IPS DF 6.9 (cell line): ENCODE results near the gene MAD1L1.
"Not testable (repeated sequence)": the region's sequence is repeated elsewhere in the genome, so short reads cannot be mapped to it uniquely, and the experiment has no call there.

Source experiments
- DNase-seq: peaks from one replicate; pipeline ENCODE4 v3.0.0-alpha.2; 2013; ENCODE audit warnings: low read depth, low spot score
- H3K27ac ChIP-seq: one replicate; pipeline ENCODE4 v1.5.1; 2013; ENCODE audit warnings: low read length, control low read depth
- H3K27me3 ChIP-seq: 2 replicates; pipeline ENCODE4 v1.6.1; 2013; ENCODE audit warnings: mild to moderate bottlenecking, low read length; ENCODE audit not compliant: control insufficient read depth, insufficient read depth
- H3K36me3 ChIP-seq: 2 replicates; pipeline ENCODE4 v1.6.1; 2013; ENCODE audit warnings: low read length; ENCODE audit not compliant: control insufficient read depth, insufficient read depth
- H3K4me1 ChIP-seq: 2 replicates; pipeline ENCODE4 v1.6.1; 2013; ENCODE audit warnings: low read length; ENCODE audit not compliant: control insufficient read depth, insufficient read depth
- H3K4me3 ChIP-seq: 2 replicates; pipeline ENCODE4 v1.5.1; 2013; ENCODE audit warnings: mild to moderate bottlenecking, low read length
- H3K9me3 ChIP-seq: 2 replicates; pipeline ENCODE4 v1.6.1; 2013; ENCODE audit warnings: low read length, inconsistent platforms; ENCODE audit not compliant: control insufficient read depth, insufficient read depth
- WGBS: extraction: QIAGEN DNeasy Blood & Tissue Kit; methylation state at CpG from one replicate; pipeline ENCODE4 v1.1.7; 2013; ENCODE audit warnings: mixed read lengths, missing lambda C conversion rate; ENCODE audit not compliant: insufficient read length, insufficient coverage; 5-methylcytosine and 5-hydroxymethylcytosine counted together

MAD1L1 gene

DNA sequence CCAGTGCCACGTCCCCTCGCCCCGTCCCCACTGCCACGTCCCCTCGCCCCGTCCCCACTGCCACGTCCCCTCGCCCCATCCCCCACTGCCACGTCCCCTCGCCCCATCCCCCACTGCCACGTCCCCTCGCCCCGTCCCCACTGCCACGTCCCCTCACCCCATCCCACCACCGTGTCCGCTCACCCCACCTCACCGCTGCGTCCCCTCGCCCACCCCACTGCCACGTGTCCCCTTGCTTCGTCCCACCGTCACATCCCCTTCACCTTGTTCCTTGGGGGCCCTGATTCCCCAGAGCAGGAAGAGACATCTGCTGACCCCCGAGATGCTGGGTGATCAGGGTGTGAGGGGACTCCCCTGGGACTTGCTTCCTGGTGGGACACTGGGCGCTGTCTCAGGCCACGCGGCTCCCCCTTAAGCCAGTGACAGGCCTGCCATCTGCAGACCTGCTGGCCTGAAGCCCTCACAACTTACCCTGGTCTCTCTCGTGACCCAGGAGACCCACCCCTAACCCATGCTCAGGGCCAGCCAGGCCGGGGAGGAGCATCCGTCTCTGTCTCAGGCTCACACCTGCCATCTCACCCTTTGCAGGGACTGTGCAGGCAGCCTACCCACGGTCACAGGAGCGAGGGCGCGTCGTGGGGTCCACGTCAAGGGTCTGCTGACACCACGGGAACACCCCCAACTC lies 302.2 kb downstream of the MAD1L1 start:
- no peaks in the 10 kb centered on the region for H3K4me1 ChIP-seq
- H3K27me3 ChIP-seq = no peaks in the 10 kb centered on the region
- DNase-seq = no peak
- no peaks in the 10 kb centered on the region for H3K36me3 ChIP-seq
- no peaks in the 10 kb centered on the region for H3K9me3 ChIP-seq
- WGBS = no CpG with 5 or more reads among the region's 36 CpGs
- H3K4me3 ChIP-seq = no peak overlapping the region
- no peak overlapping the region for H3K27ac ChIP-seq

DNA sequence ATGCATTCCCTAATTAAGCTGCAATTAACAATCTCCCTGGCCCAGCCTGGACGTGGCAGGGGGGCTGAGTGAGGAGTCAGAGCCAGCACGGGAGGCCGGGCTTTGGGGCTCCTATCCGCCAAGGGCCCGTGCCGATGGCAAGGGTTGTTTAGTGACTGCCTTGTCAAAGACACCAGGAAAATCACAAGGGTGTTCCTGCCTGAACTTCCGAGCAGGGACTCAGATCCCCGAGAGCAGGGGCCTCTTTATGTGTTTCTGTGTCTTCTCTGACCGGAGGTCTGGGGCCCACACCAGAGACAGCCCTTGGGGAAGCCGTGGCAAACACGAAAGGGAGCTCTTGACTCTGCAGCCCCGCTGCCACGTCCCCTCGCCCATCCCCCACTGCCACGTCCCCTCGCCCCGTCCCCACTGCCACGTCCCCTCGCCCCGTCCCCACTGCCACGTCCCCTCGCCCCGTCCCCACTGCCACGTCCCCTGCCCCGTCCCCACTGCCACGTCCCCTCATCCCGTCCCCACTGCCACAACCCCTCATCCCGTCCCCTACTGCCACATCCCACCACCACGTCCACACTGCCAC lies 303.3 kb downstream of the MAD1L1 start:
- H3K4me1 ChIP-seq, H3K27ac ChIP-seq, H3K36me3 ChIP-seq, H3K27me3 ChIP-seq, H3K9me3 ChIP-seq, H3K4me3 ChIP-seq, DNase-seq: not testable (repeated sequence)
- no CpG with 5 or more reads among the region's 29 CpGs for WGBS

DNA sequence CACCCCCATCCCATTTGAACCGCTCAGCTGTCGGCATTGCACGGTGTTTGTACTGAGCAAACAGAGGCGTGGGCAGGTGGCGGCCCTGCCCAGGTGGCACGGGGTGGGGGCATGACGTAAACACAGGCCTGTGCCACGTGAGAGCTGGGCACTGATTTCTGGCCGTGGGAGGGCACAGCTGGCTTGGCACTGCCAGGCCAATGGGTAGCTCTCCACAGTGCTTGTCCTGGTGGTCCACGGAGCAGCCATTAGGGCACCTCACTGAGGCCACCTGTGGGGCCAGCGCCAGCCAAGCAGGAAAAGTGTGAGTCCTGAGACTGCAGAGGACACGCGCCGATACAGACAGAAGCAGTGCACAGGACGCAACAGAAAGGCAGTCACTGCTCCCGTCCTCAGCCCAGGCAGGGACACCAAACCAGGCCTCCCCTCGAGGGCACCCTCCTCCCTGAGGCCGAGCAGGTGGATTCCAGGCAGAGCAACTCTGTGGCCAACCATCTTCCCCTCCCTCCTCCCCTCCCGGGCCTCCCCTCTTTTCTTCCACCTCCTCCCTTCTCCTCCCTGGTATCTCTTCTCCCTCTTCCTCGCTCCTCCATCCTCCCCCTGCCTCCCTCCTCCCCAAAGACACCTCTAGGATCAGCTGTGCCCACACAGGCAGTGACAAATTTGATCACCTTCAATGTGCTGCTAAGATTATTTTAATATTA lies 303.9 kb downstream of the MAD1L1 start:
- H3K4me3 ChIP-seq = no peak overlapping the region
- H3K27me3 ChIP-seq = no peaks in the 10 kb centered on the region
- H3K4me1 ChIP-seq = no peaks in the 10 kb centered on the region
- H3K36me3 ChIP-seq = no peaks in the 10 kb centered on the region
- no CpG with 5 or more reads among the region's 20 CpGs for WGBS
- no peaks in the 10 kb centered on the region for H3K9me3 ChIP-seq
- H3K27ac ChIP-seq = no peak overlapping the region
- DNase-seq = no peak

DNA sequence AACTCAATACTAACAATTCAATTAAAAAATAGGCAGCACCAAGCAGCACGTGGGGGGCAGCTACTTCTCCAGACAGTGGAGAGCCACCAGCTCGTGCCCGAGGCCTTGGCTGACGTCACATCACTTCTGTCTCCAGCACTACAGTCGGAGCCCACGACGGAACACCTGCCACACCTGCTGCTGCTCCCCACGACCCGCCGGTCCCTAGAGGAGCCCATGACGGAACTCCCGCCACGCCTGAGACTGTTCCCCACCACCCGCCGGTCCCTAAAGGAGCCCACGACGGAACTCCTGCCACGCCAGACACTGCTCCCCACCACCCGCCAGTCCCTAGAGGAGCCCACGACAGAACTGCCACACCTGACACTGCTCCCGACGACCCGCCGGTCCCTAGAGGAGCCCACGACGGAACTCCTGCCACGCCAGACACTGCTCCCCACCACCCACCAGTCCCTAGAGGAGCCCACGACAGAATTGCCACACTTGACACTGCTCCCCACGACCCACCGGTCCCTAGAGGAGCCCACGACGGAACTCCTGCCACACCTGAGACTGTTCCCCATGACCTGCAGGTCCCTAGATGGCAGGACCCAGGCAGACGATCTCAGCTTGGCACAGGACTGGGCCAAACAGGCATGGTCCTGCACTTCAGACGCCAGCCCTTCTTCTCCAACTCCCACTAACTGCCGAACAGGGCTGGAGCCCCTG lies 304.7 kb downstream of the MAD1L1 start:
- H3K4me1 ChIP-seq = no peaks in the 10 kb centered on the region
- no peak overlapping the region for H3K27ac ChIP-seq
- DNase-seq = no peak
- no CpG with 5 or more reads among the region's 35 CpGs for WGBS
- H3K9me3 ChIP-seq = no peaks in the 10 kb centered on the region
- H3K27me3 ChIP-seq = no peaks in the 10 kb centered on the region
- H3K36me3 ChIP-seq = no peaks in the 10 kb centered on the region
- H3K4me3 ChIP-seq = no peak overlapping the region

DNA sequence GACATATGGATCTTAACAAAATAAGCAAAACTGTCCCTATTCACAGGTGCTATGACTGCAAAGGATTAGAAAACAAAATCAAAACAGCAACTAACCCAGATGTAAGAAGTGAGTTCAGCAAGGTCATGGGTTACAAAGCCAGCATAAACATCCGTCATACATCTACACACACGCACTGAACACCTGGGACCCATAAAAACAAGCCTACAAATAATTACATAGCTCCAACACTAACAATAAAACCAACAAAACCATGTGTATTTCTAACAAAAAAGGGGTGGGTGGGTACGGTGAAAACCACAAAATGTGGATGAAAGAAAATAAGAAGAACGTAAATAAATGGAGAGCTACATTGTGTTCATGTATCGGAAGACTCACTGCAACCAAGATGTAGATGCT lies 305.8 kb downstream of the MAD1L1 start:
- Histone ChIP-seq H3K27ac (no peak overlapping the region), H3K36me3 (no peaks in the 10 kb centered on the region), H3K4me1 (no peaks in the 10 kb centered on the region), H3K27me3 (no peaks in the 10 kb centered on the region), H3K4me3 (no peak overlapping the region), H3K9me3 (no peaks in the 10 kb centered on the region)
- DNase-seq = no peak
- no CpG with 5 or more reads among the region's 5 CpGs for WGBS

DNA sequence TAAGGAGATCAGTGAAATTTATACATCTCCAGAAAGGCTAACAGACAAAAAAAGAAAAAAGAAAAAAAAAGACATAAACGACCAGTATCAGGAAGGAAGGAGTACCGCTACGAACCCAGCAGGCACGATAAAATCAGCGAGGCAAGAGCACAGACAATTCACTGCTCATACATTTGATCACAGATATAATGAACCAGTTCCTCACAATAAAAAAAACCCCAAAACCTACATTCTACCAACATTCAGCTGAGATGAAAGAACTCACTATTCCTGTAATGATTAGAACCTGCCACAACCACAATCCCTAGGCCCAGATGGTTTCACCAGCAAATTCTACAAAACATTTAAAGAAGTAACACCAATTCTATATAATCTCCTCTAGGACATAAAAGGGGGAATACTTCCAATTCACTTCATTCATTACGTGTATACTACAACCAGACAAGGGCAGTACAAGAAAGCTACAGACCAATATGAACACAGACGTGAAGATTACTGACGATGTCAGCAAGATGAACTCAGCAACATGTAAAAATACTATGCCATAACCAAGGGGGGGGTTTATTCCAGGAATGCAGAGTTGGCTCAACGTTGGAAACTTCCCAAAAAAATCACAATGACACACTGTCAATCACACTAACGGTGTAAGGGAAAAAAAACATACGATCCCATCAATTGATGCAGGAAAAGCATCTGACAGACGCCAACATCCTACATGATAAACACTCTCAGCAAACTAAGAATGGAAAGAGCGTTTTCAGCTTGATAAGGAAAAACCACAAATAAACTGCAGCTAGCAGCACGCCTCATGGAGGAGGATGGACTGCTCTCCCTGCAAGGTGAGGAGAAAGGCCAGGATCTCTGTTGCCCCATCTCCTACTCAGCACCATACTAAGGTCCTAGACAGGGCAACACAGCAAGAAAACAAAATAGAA lies 306.5 kb downstream of the MAD1L1 start:
- H3K27ac ChIP-seq = no peak overlapping the region
- WGBS = no CpG with 5 or more reads among the region's 14 CpGs
- DNase-seq = no peak
- no peaks in the 10 kb centered on the region for H3K9me3 ChIP-seq
- no peaks in the 10 kb centered on the region for H3K27me3 ChIP-seq
- no peaks in the 10 kb centered on the region for H3K36me3 ChIP-seq
- H3K4me1 ChIP-seq = no peaks in the 10 kb centered on the region
- no peak overlapping the region for H3K4me3 ChIP-seq

DNA sequence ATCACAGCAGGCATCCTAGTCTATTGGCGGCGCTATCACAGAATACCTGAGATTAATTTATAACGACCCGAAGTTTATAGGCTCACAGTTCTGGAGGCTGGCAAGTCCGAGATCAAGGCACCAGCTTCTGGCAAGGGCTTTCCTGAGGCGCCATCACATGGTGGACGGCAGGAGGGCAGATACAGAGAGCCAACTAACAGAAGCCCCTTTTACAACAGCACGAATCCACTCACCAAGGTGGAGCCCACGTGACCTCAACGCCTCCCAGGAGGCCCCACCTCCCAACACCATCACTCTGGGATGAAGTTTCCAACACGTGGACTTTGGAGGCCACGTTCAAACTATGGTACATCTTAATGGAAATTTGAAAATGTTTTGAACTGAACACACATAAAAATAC lies 307.4 kb downstream of the MAD1L1 start:
- no peak overlapping the region for H3K27ac ChIP-seq

DNA sequence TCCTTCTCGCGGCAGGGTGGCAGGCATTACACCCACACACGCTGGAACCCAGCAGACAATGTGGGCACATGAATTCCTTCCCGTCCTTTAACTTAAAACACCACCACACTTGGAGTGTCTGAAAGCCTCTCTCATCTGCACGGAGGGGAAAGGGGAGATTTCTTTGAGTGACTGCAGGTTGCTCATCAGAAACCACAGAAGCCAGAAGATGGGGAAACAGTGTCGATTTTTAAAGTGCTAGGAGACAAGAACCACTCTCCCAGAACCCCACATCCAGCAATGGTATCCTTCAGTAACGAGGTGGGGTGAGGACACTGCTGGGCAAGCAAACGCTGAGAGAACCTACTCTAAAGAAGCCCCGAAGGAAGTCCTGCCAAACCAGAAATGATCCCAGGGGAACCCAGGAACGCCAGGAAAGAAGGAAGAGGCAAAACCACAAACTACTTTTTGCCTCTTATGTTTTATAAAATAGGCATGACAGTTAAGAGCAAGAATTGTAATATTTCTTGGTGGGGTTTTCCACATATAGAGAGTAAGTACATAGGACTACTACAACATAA lies 308.4 kb downstream of the MAD1L1 start:
- WGBS = no CpG with 5 or more reads among the region's 10 CpGs
- no peak overlapping the region for H3K27ac ChIP-seq

More for the DNA sequence above, 307.4 kb downstream of the MAD1L1 start:
- Histone ChIP-seq H3K4me1 (no peaks in the 10 kb centered on the region), H3K36me3 (no peaks in the 10 kb centered on the region), H3K27me3 (no peaks in the 10 kb centered on the region), H3K4me3 (no peak overlapping the region), H3K9me3 (no peaks in the 10 kb centered on the region)
- no CpG with 5 or more reads among the region's 12 CpGs for WGBS
- DNase-seq = no peak

DNA sequence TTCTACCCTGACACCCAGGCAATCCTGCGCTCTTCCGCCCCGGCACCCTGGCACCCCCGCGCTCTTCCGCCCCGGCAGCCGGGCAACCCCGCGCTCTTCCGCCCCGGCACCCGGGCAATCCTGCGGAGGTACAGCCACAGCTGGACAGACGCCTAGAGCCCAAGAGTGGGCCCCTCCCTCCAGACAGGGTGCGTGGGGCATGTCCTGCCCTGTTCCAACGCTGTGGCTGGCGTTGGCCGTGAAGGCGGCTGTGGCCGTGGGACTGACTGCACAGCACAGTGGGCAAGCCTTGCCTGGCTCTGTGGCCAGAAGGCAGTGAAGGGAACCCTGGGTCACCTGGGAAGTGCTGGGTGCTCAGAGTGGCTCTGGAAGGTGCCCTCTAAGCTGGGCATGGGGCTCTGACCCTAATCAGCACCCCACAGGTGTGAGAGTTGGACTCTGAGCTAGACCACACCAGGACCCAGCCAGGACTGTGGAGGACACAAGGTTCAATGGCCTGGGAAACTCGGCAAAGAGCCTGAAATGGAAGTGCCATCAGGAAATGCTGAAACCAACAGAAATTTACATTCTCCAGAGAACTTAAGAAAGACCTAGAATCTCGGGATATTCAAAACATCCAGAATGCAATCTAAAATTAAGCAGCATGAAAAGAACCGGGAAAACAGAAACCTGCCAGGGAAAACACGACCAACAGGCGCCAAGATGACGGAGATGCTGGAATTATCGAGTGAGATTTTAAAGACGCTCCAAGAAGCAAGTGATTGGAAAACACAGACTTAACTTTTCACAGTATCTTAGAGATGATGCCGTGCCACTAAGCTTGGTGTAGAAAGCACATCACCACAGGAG lies 309.1 kb downstream of the MAD1L1 start:
- Histone ChIP-seq H3K4me1 (no peaks in the 10 kb centered on the region), H3K27ac (no peak overlapping the region), H3K36me3 (no peaks in the 10 kb centered on the region), H3K9me3 (no peaks in the 10 kb centered on the region), H3K4me3 (no peak overlapping the region), H3K27me3 (no peaks in the 10 kb centered on the region)
- WGBS = no CpG with 5 or more reads among the region's 30 CpGs
- DNase-seq = no peak

More for the DNA sequence above, 308.4 kb downstream of the MAD1L1 start:
- no peaks in the 10 kb centered on the region for H3K36me3 ChIP-seq
- no peak for DNase-seq
- no peaks in the 10 kb centered on the region for H3K4me1 ChIP-seq
- H3K9me3 ChIP-seq = no peaks in the 10 kb centered on the region
- no peaks in the 10 kb centered on the region for H3K27me3 ChIP-seq
- no peak overlapping the region for H3K4me3 ChIP-seq
